Glutamatergic neuron (in vitro differentiated cells): Measurements from ENCODE around the gene DTNBP1. TPM values are rescaled to one million over a fixed set of nuclear protein-coding genes. Genes with fewer than 3 reads are reported as not detected.

Experiments used
- DNase-seq: peaks from one replicate; pipeline ENCODE4 v3.0.0; 2022
- H3K27ac Mint-ChIP-seq: one replicate; pipeline ENCODE4 v1.8.0; 2020; ENCODE audit warnings: mild to moderate bottlenecking, mixed read lengths, inconsistent platforms; ENCODE audit not compliant: unreplicated experiment
- H3K27me3 Mint-ChIP-seq: one replicate; pipeline ENCODE4 v1.8.0; 2020; ENCODE audit warnings: mild to moderate bottlenecking, moderate library complexity, mixed read lengths, inconsistent platforms; ENCODE audit not compliant: unreplicated experiment
- H3K36me3 Mint-ChIP-seq: one replicate; pipeline ENCODE4 v1.8.0; 2020; ENCODE audit warnings: mild to moderate bottlenecking, mixed read lengths, inconsistent platforms; ENCODE audit not compliant: unreplicated experiment
- H3K4me1 Mint-ChIP-seq: one replicate; pipeline ENCODE4 v1.8.0; 2020; ENCODE audit warnings: mild to moderate bottlenecking, low read depth, mixed read lengths, inconsistent platforms; ENCODE audit not compliant: unreplicated experiment
- H3K4me3 Mint-ChIP-seq: one replicate; pipeline ENCODE4 v1.8.0; 2020; ENCODE audit warnings: mild to moderate bottlenecking, mixed read lengths, inconsistent platforms; ENCODE audit not compliant: unreplicated experiment
- H3K9me3 Mint-ChIP-seq: one replicate; pipeline ENCODE4 v1.8.0; 2020; ENCODE audit warnings: mild to moderate bottlenecking, moderate library complexity, mixed read lengths, inconsistent platforms; ENCODE audit not compliant: unreplicated experiment
- total RNA-seq: library from RNA; stranded (reverse); fragmentation: NEBNext Ultra II Directional; extraction: Animal tissue kit (Norgen Biotek cat#: 25700); gene quantifications from one replicate; pipeline ENCODE4 v1.2.1, GENCODE V29; 2021; ENCODE audit not compliant: unreplicated experiment
- TF ChIP-seq, protein P1 (sequence below): fragments of 200-600 bp; sonication (generic); IDR thresholded peaks from one replicate; pipeline ENCODE4 v1.5.0; 2021; ENCODE audit not compliant: partially characterized antibody, unreplicated experiment

The DTNBP1 gene
- total RNA-seq, 1 donor from 2014 or later: 13.2 TPM

DNA sequence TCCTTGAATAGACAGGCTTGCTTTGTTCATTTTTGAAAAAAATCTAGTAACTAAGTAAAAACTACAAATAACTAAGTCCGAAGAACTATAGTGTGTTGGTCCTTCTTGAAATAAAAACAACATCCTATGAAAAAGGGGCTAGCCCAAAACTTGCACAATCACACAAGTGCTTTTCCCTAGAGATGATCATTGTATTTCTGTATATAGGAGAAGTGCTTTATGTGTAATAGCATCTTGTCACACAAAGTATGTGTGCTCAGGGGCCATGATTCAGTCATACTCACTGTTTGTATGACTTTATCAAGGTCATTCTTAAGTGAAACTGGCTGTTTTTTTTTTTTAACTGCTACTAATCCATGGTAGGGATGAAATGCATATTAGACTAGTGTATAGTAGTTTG lies 179.8 kb downstream of the DTNBP1 start:
- peaks cover 37% of the 10 kb centered on the region for H3K4me1 Mint-ChIP-seq
- no peak overlapping the region for H3K4me3 Mint-ChIP-seq

DNA sequence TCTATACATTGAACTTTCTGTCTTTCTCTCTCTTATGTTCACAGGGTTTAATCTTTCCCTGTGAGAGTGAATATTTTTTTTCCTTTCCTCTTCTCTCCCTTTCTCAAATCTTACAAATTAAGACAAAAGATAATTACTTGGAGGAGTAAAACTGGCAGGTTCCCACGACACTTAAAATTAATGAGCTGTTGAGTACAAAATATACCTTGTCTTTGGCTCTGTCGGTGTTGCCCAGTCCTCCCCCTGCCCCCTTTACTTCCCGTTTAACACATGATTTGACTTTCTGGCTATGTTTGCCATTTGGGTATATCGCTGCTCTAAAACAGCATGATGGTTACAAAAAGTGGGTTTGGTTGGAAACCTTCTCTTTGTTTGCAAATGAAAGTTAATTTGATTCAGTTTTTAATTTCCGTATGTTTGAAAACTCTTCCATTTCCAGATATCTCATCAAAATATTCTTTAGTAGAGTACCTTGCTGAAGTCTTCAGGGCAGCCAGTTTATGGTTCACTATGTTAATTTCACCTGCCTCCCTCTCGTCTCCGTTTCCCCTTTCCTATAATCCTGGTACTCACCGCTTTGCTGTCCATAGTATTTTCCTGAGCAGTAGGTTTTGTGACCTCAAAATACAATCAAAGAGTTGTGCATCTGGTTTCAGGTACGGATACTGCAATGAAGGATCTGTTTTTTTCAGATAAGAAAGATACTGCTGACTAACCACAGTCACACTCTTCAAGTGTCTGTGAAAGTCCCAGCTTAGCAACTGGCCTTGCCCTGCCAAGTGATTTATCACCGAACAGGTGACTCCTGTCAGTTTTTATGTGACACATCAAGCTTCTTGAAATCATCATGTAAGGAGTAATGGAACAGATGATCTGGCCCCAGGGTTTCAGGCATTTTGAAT lies 181.2 kb downstream of the DTNBP1 start:
- DNase-seq: no peak
- Mint-ChIP-seq H3K27ac (peak overlapping the region; percentile 29), H3K4me1 (peaks cover 38% of the 10 kb centered on the region), H3K36me3 (no peaks in the 10 kb centered on the region), H3K4me3 (no peak overlapping the region), H3K9me3 (peaks cover 5% of the 10 kb centered on the region), H3K27me3 (peaks cover 2% of the 10 kb centered on the region)
- TF ChIP-seq, protein P1, sequence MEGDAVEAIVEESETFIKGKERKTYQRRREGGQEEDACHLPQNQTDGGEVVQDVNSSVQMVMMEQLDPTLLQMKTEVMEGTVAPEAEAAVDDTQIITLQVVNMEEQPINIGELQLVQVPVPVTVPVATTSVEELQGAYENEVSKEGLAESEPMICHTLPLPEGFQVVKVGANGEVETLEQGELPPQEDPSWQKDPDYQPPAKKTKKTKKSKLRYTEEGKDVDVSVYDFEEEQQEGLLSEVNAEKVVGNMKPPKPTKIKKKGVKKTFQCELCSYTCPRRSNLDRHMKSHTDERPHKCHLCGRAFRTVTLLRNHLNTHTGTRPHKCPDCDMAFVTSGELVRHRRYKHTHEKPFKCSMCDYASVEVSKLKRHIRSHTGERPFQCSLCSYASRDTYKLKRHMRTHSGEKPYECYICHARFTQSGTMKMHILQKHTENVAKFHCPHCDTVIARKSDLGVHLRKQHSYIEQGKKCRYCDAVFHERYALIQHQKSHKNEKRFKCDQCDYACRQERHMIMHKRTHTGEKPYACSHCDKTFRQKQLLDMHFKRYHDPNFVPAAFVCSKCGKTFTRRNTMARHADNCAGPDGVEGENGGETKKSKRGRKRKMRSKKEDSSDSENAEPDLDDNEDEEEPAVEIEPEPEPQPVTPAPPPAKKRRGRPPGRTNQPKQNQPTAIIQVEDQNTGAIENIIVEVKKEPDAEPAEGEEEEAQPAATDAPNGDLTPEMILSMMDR: no peak

More for the DNA sequence above, 179.8 kb downstream of the DTNBP1 start:
- TF ChIP-seq, protein P1: no peak
- Mint-ChIP-seq H3K9me3 (peaks cover 7% of the 10 kb centered on the region), H3K36me3 (no peaks in the 10 kb centered on the region), H3K27ac (no peak overlapping the region), H3K27me3 (peaks cover 2% of the 10 kb centered on the region)
- DNase-seq: no peak

DNA sequence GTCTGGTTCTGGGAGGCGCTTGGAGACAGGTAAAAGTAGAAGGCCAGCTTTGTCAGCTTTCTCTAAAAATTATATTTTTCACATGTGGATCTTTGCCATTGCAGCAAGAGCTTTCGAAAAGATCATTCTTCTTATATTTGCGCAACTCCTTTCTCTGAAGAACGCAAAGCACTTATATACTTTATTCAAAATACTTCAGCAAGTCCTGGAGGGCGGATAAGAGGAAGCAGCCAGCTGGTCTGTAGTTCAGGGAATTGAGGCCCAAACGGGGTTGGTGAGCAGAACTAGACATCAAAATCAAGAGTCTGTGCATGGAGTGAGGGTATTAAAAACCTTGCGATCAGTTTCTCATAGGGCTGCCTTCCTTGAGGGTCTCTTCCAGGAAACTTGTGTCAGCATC lies 182.3 kb downstream of the DTNBP1 start:
- H3K27me3 Mint-ChIP-seq: peaks cover 2% of the 10 kb centered on the region
- H3K9me3 Mint-ChIP-seq: peaks cover 5% of the 10 kb centered on the region
- H3K4me1 Mint-ChIP-seq: peaks cover 39% of the 10 kb centered on the region
- TF ChIP-seq, protein P1: no peak
- no peak for DNase-seq
- no peak overlapping the region for H3K4me3 Mint-ChIP-seq
- no peaks in the 10 kb centered on the region for H3K36me3 Mint-ChIP-seq
- H3K27ac Mint-ChIP-seq: no peak overlapping the region

DNA sequence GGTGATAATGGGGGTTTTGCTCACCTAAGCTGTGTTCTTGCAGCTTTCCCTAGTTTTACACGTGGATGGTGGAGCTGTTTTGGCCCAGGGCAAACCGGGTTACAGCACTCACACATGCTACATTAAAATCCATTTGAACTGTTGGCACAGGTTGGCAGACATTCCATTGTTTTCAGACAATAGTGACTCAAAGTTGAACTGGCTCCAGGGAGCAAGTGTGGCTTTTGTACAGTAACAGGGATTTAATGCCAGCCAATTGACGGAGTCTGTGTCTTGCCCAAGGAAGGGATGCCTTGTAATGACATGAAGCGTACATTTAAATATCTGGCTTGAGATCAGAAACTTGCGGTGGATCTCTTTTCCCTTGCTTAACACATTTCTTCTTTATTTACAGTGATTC lies 183.1 kb downstream of the DTNBP1 start:
- H3K9me3 Mint-ChIP-seq: peaks cover 2% of the 10 kb centered on the region
- H3K4me1 Mint-ChIP-seq: peaks cover 36% of the 10 kb centered on the region
- H3K27ac Mint-ChIP-seq: peak overlapping the region; percentile 7
- TF ChIP-seq, protein P1: no peak
- H3K36me3 Mint-ChIP-seq: no peaks in the 10 kb centered on the region
- no peak overlapping the region for H3K4me3 Mint-ChIP-seq
- H3K27me3 Mint-ChIP-seq: peaks cover 2% of the 10 kb centered on the region
- no peak for DNase-seq

DNA sequence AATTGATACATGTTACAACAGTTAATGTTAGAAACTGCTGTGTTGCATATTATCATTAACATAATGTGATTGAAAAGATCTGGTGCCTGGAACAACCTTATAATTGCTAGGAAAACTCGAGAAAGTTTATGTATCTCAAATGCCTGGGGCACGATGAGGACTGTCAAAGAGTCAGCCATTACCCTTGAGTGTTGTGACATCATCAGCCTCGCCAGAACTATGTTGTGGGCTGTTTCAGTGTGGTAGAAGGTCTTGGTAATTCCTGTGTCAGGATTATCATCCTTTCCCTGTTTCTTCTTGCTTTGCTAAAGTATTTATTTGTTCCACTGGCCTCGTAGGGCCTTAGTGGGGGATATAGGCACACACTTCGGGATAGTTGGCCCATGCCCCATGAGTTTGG lies 185.1 kb downstream of the DTNBP1 start:
- Mint-ChIP-seq H3K27ac (no peak overlapping the region), H3K9me3 (peaks cover 2% of the 10 kb centered on the region), H3K4me1 (peaks cover 39% of the 10 kb centered on the region), H3K4me3 (no peak overlapping the region), H3K27me3 (peaks cover 2% of the 10 kb centered on the region), H3K36me3 (no peaks in the 10 kb centered on the region)
- no peak for DNase-seq
- TF ChIP-seq, protein P1: no peak
